Transverse colon (tissue), 3 donors: Measurements from ENCODE around the gene LY86.

Source experiments
- POLR2A ChIP-seq: fragments of 450-650 bp; IDR thresholded peaks from one replicate; pipeline ENCODE4 v1.6.1; 2016; ENCODE audit warnings: antibody characterized with exemption, mild to moderate bottlenecking, moderate library complexity
- POLR2AphosphoS5 ChIP-seq, 3 donors: sonication (generic); formaldehyde crosslinking; IDR thresholded peaks; one replicate each; pipeline ENCODE4 v1.6.1; 2016; ENCODE audit warnings: antibody characterized with exemption in 3 of 3

DNA sequence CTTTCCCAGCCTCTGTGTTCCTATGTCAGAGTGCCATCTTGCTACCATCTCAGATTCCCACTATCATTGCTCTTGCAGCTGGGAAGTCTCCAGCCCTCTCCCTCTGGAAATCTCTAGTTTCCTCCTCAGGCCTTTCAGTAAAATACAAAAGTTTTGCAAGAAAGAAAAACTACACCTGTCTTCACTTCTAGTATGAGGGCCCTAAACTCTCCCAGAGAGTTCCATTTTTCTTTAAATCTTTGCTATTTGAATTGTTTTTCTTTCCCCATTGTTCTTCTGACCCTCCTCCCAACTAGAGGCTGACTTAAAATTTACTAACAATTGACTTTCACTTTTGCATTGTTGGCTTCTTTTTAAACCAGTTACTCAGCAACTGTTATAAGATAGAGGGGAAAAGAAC lies 62.8 kb downstream of the LY86 start:
- no peak for TF ChIP-seq POLR2AphosphoS5 (IDR thresholded peaks at IDR 0.05)
- no peak for TF ChIP-seq POLR2A
